Progenitor cell of endocrine pancreas (in vitro differentiated cells): ENCODE results near the gene IL10. TPM values are rescaled to one million over a fixed set of nuclear protein-coding genes. Genes with fewer than 3 reads are reported as not detected.

Experiments used
- DNase-seq: peaks from one replicate; pipeline ENCODE4 v3.0.0; 2021; ENCODE audit warnings: low spot score; ENCODE audit not compliant: unreplicated experiment
- H3K27ac Mint-ChIP-seq: 2 replicates; pipeline ENCODE4 v1.8.0; 2021; ENCODE audit warnings: mild to moderate bottlenecking, moderate library complexity, mixed read lengths
- H3K27me3 Mint-ChIP-seq: 2 replicates; pipeline ENCODE4 v1.8.0; 2021; ENCODE audit warnings: mixed read lengths
- H3K36me3 Mint-ChIP-seq: 2 replicates; pipeline ENCODE4 v1.8.0; 2022; ENCODE audit warnings: mixed read lengths; ENCODE audit not compliant: insufficient read depth
- H3K4me1 Mint-ChIP-seq: 2 replicates; pipeline ENCODE4 v1.8.0; 2021; ENCODE audit warnings: low read depth, mixed read lengths
- H3K4me3 Mint-ChIP-seq: 2 replicates; pipeline ENCODE4 v1.8.0; 2021; ENCODE audit warnings: low read depth, mild to moderate bottlenecking, moderate library complexity, mixed read lengths
- H3K9me3 Mint-ChIP-seq: 2 replicates; pipeline ENCODE4 v1.8.0; 2021; ENCODE audit warnings: low read depth, mixed read lengths
- CTCF ChIP-seq: fragments of 200-600 bp; sonication (generic); IDR thresholded peaks from one replicate; pipeline ENCODE4 v1.5.0; 2021; ENCODE audit warnings: antibody characterized with exemption, mild to moderate bottlenecking; ENCODE audit not compliant: unreplicated experiment
- total RNA-seq: library from RNA; stranded (reverse); gene quantifications from 2 replicates; pipeline ENCODE4 v1.2.1, GENCODE V29; 2021

IL10 gene
- total RNA-seq, 1 donor from 2014 or later, result not detected

GRCh38 chr1:206717674-206717989, 54.7 kb downstream of the IL10 start:
- Mint-ChIP-seq H3K9me3 (no peaks in the 10 kb centered on the region), H3K27me3 (no peaks in the 10 kb centered on the region), H3K4me3 (no peak overlapping the region), H3K36me3 (no peaks in the 10 kb centered on the region), H3K4me1 (peaks cover 10% of the 10 kb centered on the region), H3K27ac (no peak overlapping the region)
- DNase-seq, result no peak
- TF ChIP-seq CTCF, result no peak

Other genes starting within 250 kb of the IL10 start
- gene EIF2D, start 160.0 kb downstream of the IL10 start, total RNA-seq, result 36.8 and 39.5 TPM in 2 replicates
- gene DYRK3, start 137.0 kb downstream of the IL10 start, total RNA-seq, result 8.4 and 9.1 TPM in 2 replicates
- 60.8 and 64.9 TPM in 2 replicates for gene MAPKAPK2, start 87.6 kb downstream of the IL10 start, total RNA-seq
- gene IL19, start 1.7 kb downstream of the IL10 start, total RNA-seq, result not detected in 2 replicates
- gene IL20, start 93.1 kb upstream of the IL10 start, total RNA-seq, result not detected in 2 replicates
- gene IL24, start 124.9 kb upstream of the IL10 start, total RNA-seq, result not detected in 2 replicates
- gene FCMR, start 149.4 kb upstream of the IL10 start, total RNA-seq, result not detected in 2 replicates
- gene PIGR, start 174.0 kb upstream of the IL10 start, total RNA-seq, result not detected in 2 replicates
- gene FCAMR, start 198.0 kb upstream of the IL10 start, total RNA-seq, result not detected in 2 replicates